CD4-positive, alpha-beta T cell (primary cell): ENCODE data around the gene EPB41L1. TPM values are rescaled to one million over a fixed set of nuclear protein-coding genes. Genes with fewer than 3 reads are reported as not detected.

Experiments
- ATAC-seq: fragments of 200-7000 bp; cut with Tn5 transposase; one replicate; pipeline ENCODE4 v1.10.0; 2022; ENCODE audit warnings: mild to moderate bottlenecking; ENCODE audit not compliant: poor library complexity
- CTCF ChIA-PET: fragments of 350-600 bp; sonication (Branson Sonifier 250); formaldehyde crosslinking; loops from one replicate; lab custom pipeline; 2021; ENCODE audit warnings: antibody characterized with exemption, inconsistent platforms; lab: Charles Lee
- POLR2A ChIA-PET: fragments of 350-600 bp; sonication (Branson Sonifier 250); formaldehyde crosslinking; loops from one replicate; lab custom pipeline; 2021; ENCODE audit warnings: antibody characterized with exemption, inconsistent platforms; lab: Charles Lee
- DNase-seq, 14 experiments: peaks; one replicate each; pipeline ENCODE4 v3.0.0-alpha.2; 2013 to 2020; ENCODE audit warnings: mixed read lengths in 2 of 14
- H3K27ac ChIP-seq, 2 donors: one replicate each; pipeline versions ENCODE4 v1.5.1 to v1.7.0; 2013; ENCODE audit warnings: low read length in 2 of 2, low read depth in 1 of 2, mild to moderate bottlenecking in 1 of 2
- H3K27me3 ChIP-seq, 2 experiments: 1 replicate in 1 of 2; 2 replicates in 1 of 2; pipeline versions ENCODE4 v1.6.1 to v1.7.0; 2013; ENCODE audit warnings: low read length in 2 of 2, control low read depth in 1 of 2, mild to moderate bottlenecking in 1 of 2, moderate library complexity in 1 of 2; ENCODE audit not compliant: insufficient read depth in 2 of 2, control insufficient read depth in 1 of 2
- H3K36me3 ChIP-seq: one replicate; pipeline ENCODE4 v1.6.1; 2013; ENCODE audit warnings: low read length, control low read depth; ENCODE audit not compliant: insufficient read depth
- H3K4me1 ChIP-seq: one replicate; pipeline ENCODE4 v1.6.1; 2013; ENCODE audit warnings: low read length, control low read depth; ENCODE audit not compliant: insufficient read depth
- H3K4me3 ChIP-seq: one replicate; pipeline ENCODE4 v1.5.1; 2013; ENCODE audit warnings: mild to moderate bottlenecking, low read length, moderate library complexity
- H3K9me3 ChIP-seq, 2 experiments: 1 replicate in 1 of 2; 2 replicates in 1 of 2; pipeline versions ENCODE4 v1.6.1 to v1.7.0; 2013; ENCODE audit warnings: low read length in 2 of 2, mild to moderate bottlenecking in 2 of 2, control low read depth in 1 of 2, moderate library complexity in 1 of 2; ENCODE audit not compliant: control insufficient read depth in 1 of 2, insufficient read depth in 1 of 2
- H3K27ac Mint-ChIP-seq: one replicate; pipeline ENCODE4 v1.8.0; 2020; ENCODE audit warnings: mixed read lengths
- H3K27me3 Mint-ChIP-seq: one replicate; pipeline ENCODE4 v1.8.0; 2021; ENCODE audit warnings: mixed read lengths
- H3K36me3 Mint-ChIP-seq: one replicate; pipeline ENCODE4 v1.8.0; 2021; ENCODE audit warnings: low read depth, mixed read lengths
- H3K4me1 Mint-ChIP-seq: one replicate; pipeline ENCODE4 v1.8.0; 2021; ENCODE audit warnings: low read depth, mixed read lengths
- H3K4me3 Mint-ChIP-seq: one replicate; pipeline ENCODE4 v1.8.0; 2020; ENCODE audit warnings: mild to moderate bottlenecking, mixed read lengths
- H3K9me3 Mint-ChIP-seq: one replicate; pipeline ENCODE4 v1.8.0; 2020; ENCODE audit warnings: mixed read lengths
- CTCF ChIP-seq: fragments of 200-600 bp; IDR thresholded peaks from one replicate; pipeline ENCODE4 v1.8.0; 2022; ENCODE audit warnings: antibody characterized with exemption, mild to moderate bottlenecking
- intact Hi-C, 2 experiments: fragments of 100-400 bp; cut with DNase I in 1 of 2; cut with micrococcal nuclease in 1 of 2; formaldehyde crosslinking; loops; one replicate each; pipeline versions ENCODE4 v1.15.1 to v1.9.0; 2023 to 2025; cut with DNase I, micrococcal nuclease
- total RNA-seq, 174 experiments: library from RNA in 2 of 174; stranded (reverse) in 2 of 174; gene quantifications; one replicate each; pipeline ENCODE4 v1.2.3 and lab custom pipeline; 2021 to 2026

Gene EPB41L1
- total RNA-seq, 2 experiments from 2014 or later, result 0.19 to 0.25 TPM

DNA sequence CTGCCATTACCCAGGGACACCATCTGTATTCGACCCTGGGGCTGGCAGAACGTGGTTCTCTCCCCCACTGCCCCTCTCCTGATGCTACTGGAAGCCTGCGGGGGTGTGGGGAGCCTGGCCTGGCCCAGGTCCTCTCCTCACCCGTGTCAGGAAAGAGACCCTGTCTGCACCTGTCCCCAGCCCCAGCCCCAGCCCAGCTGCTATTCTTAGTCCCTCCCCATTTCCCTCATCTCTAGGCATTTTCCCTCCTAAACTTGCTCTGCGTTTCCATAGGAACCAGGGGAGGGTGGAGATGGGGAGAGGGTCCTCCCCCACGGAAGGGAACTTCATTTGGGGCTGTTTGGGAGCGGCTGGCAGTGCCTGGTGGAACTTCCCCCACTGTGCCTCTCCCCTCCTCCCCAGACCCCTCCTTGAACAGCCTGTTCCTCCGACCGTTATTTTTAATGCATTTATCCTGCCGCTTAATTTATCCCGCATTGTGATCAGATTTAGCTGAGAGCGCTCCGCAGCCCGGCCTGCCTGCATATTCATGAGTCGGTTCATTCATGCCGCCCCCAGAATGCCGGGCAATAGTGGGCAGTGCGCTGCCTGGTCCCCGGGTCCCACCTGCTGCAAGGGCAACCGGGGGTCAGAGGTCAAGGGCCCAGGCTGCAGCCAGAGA is 119.8 kb downstream of the EPB41L1 start:
- Mint-ChIP-seq H3K27ac (no peak overlapping the region), H3K4me1 (no peaks in the 10 kb centered on the region), H3K36me3 (no peaks in the 10 kb centered on the region), H3K9me3 (no peaks in the 10 kb centered on the region), H3K4me3 (no peak overlapping the region), H3K27me3 (peaks cover 6% of the 10 kb centered on the region)
- DNase-seq (no peak), ATAC-seq (no peak)
- ChIA-PET POLR2A (interaction anchor here (0.6 kb wide), 1 partner anchor 1256 kb away, joined by 3 read pairs; no protein-coding TSS in a partner anchor), CTCF (no interaction called here)
- Histone ChIP-seq H3K9me3 (peaks cover 0 to 1% of the 10 kb centered on the region in 2 experiments), H3K36me3 (no peaks in the 10 kb centered on the region), H3K27me3 (peaks cover 3 to 6% of the 10 kb centered on the region in 2 experiments), H3K4me1 (no peaks in the 10 kb centered on the region), H3K4me3 (no peak overlapping the region), H3K27ac (no peak overlapping the region)
- TF ChIP-seq CTCF, result no peak
- intact Hi-C loops, result no loop called here

DNA sequence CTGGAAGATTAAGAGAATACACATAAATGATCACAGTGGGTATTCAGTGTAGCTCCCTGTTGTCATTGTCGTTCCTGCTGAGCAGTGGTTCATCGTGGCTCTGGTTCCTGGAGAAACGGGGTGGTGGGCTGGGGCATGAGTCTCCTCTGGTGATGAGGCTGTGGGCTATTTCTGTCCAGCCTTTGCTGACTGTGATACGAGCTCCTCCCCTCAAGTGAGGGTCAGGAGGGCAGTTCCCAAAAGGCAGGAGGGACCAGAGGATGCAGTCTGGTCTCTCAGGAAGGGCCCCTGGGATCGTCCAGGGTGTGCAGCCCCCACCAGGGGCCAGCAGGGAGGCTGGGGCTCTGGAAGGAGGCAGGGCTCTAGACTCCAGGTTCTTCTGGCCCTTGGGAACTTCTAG is 120.5 kb downstream of the EPB41L1 start:
- CTCF ChIA-PET, result no interaction called here
- intact Hi-C loops, result no loop called here
- H3K27me3 Mint-ChIP-seq, result peaks cover 6% of the 10 kb centered on the region
- peaks cover 6 to 8% of the 10 kb centered on the region in 2 experiments for H3K27me3 ChIP-seq
- ATAC-seq, result no peak
- H3K36me3 Mint-ChIP-seq, result no peaks in the 10 kb centered on the region
- no peak overlapping the region for H3K27ac ChIP-seq
- POLR2A ChIA-PET, result no interaction called here
- H3K9me3 ChIP-seq, result peaks cover 0 to 8% of the 10 kb centered on the region in 2 experiments
- H3K9me3 Mint-ChIP-seq, result no peaks in the 10 kb centered on the region
- H3K36me3 ChIP-seq, result no peaks in the 10 kb centered on the region
- no peak overlapping the region for H3K27ac Mint-ChIP-seq
- no peaks in the 10 kb centered on the region for H3K4me1 Mint-ChIP-seq
- no peak for TF ChIP-seq CTCF
- H3K4me3 Mint-ChIP-seq, result no peak overlapping the region
- H3K4me1 ChIP-seq, result no peaks in the 10 kb centered on the region
- DNase-seq, result no peak
- no peak overlapping the region for H3K4me3 ChIP-seq

GRCh38 chr20:36275441-36276189 is 121.1 kb downstream of the EPB41L1 start:
- peaks cover 12% of the 10 kb centered on the region for H3K27me3 Mint-ChIP-seq

More at GRCh38 chr20:36275441-36276189, 121.1 kb downstream of the EPB41L1 start:
- H3K4me1 ChIP-seq, result no peaks in the 10 kb centered on the region
- Mint-ChIP-seq H3K4me3 (no peak overlapping the region), H3K4me1 (no peaks in the 10 kb centered on the region), H3K36me3 (no peaks in the 10 kb centered on the region), H3K27ac (no peak overlapping the region), H3K9me3 (no peaks in the 10 kb centered on the region)
- intact Hi-C loops, result no loop called here
- peaks cover 0 to 8% of the 10 kb centered on the region in 2 experiments for H3K9me3 ChIP-seq
- H3K27ac ChIP-seq, result no peak overlapping the region
- no peak overlapping the region for H3K4me3 ChIP-seq
- ChIA-PET POLR2A (no interaction called here), CTCF (no interaction called here)
- peaks cover 6 to 8% of the 10 kb centered on the region in 2 experiments for H3K27me3 ChIP-seq
- DNase-seq (no peak), ATAC-seq (no peak)
- TF ChIP-seq CTCF, result no peak
- H3K36me3 ChIP-seq, result no peaks in the 10 kb centered on the region
